Measurements from ENCODE around the gene CD79B. TPM values are rescaled to one million over a fixed set of nuclear protein-coding genes. Genes with fewer than 3 reads are reported as not detected.
"Not testable (repeated sequence)": the region's sequence is repeated elsewhere in the genome, so short reads cannot be mapped to it uniquely, and the experiment has no call there.

CD79B gene
- total RNA-seq, 1 donor from 2014 or later, result 3.4 TPM

DNA sequence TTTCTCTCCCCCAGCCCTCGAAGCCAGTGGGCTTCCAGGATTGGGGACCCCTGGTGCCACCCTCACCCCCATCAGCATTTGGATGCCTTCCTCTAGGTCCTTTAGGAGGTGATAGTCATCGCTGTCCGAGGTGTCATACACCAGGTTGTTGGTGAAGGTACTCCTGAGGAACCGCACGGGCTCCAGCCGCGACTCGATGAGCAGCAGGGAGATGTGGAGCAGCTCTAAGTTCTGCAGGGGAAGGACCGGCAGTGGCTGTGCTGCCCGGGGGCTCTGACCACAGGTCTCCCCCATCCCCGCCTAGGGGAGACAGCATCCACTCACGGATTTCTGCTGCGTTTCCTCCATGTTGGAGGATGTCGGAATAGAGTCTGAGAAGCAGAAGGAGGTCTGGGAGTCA is 22.0 kb downstream of the CD79B start:
- no peak for DNase-seq (ENCODE audit: low spot score)

GRCh38 chr17:63909586-63909985 is 22.5 kb downstream of the CD79B start:
- not testable (repeated sequence) for H3K4me1 Mint-ChIP-seq (ENCODE audit: unreplicated experiment); H3K36me3 Mint-ChIP-seq (ENCODE audit: low read depth, unreplicated experiment); H3K9me3 Mint-ChIP-seq (ENCODE audit: unreplicated experiment); H3K4me3 Mint-ChIP-seq (ENCODE audit: unreplicated experiment); H3K27ac Mint-ChIP-seq (ENCODE audit: unreplicated experiment); H3K27me3 Mint-ChIP-seq (ENCODE audit: unreplicated experiment); DNase-seq (ENCODE audit: low spot score)

More for the DNA sequence above, 22.0 kb downstream of the CD79B start:
- no peak for TF ChIP-seq CTCF (IDR thresholded peaks at IDR 0.05; ENCODE audit: unreplicated experiment)
- Mint-ChIP-seq H3K27me3 (ENCODE audit: unreplicated experiment) (peaks cover 5% of the 10 kb centered on the region), H3K9me3 (ENCODE audit: unreplicated experiment) (no peaks in the 10 kb centered on the region), H3K36me3 (ENCODE audit: low read depth, unreplicated experiment) (no peaks in the 10 kb centered on the region), H3K27ac (ENCODE audit: unreplicated experiment) (no peak overlapping the region), H3K4me3 (ENCODE audit: unreplicated experiment) (no peak overlapping the region), H3K4me1 (ENCODE audit: unreplicated experiment) (no peaks in the 10 kb centered on the region)

GRCh38 chr17:63907161-63907778 is 24.9 kb downstream of the CD79B start:
- H3K4me3 Mint-ChIP-seq (ENCODE audit: unreplicated experiment); H3K27me3 Mint-ChIP-seq (ENCODE audit: unreplicated experiment); H3K9me3 Mint-ChIP-seq (ENCODE audit: unreplicated experiment); H3K27ac Mint-ChIP-seq (ENCODE audit: unreplicated experiment); H3K36me3 Mint-ChIP-seq (ENCODE audit: low read depth, unreplicated experiment); H3K4me1 Mint-ChIP-seq (ENCODE audit: unreplicated experiment): not testable (repeated sequence)
- peak; percentile 59 for TF ChIP-seq CTCF (IDR thresholded peaks at IDR 0.05; ENCODE audit: unreplicated experiment)
- peak; percentile 49 for DNase-seq (ENCODE audit: low spot score)

DNA sequence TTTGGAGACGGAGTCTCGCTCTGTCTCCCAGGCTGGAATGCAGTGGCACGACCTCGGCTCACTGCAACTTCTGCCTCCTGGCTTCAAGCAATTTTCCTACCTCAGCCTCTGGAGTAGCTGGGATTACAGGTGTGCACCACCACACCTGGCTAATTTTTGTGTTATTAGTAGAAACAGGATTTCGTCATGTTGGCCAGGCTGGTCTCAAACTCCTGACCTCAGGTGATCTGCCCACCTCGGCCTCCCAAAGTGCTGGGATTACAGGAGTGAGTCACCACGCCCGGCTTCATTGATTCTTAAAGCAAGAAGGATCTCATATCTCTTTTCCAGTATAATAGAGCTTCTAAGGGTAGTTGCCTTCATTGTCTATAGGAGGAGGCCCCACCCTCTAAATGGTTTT is 27.3 kb downstream of the CD79B start:
- H3K9me3 Mint-ChIP-seq (ENCODE audit: unreplicated experiment); H3K4me3 Mint-ChIP-seq (ENCODE audit: unreplicated experiment); H3K27me3 Mint-ChIP-seq (ENCODE audit: unreplicated experiment); H3K4me1 Mint-ChIP-seq (ENCODE audit: unreplicated experiment); H3K27ac Mint-ChIP-seq (ENCODE audit: unreplicated experiment); DNase-seq (ENCODE audit: low spot score); H3K36me3 Mint-ChIP-seq (ENCODE audit: low read depth, unreplicated experiment): not testable (repeated sequence)

GRCh38 chr17:63903787-63904201 is 28.3 kb downstream of the CD79B start:
- DNase-seq (ENCODE audit: low spot score); H3K36me3 Mint-ChIP-seq (ENCODE audit: low read depth, unreplicated experiment); H3K27ac Mint-ChIP-seq (ENCODE audit: unreplicated experiment); H3K27me3 Mint-ChIP-seq (ENCODE audit: unreplicated experiment); H3K4me3 Mint-ChIP-seq (ENCODE audit: unreplicated experiment); H3K9me3 Mint-ChIP-seq (ENCODE audit: unreplicated experiment); H3K4me1 Mint-ChIP-seq (ENCODE audit: unreplicated experiment): not testable (repeated sequence)
- peak; percentile 31 for TF ChIP-seq CTCF (IDR thresholded peaks at IDR 0.05; ENCODE audit: unreplicated experiment)

DNA sequence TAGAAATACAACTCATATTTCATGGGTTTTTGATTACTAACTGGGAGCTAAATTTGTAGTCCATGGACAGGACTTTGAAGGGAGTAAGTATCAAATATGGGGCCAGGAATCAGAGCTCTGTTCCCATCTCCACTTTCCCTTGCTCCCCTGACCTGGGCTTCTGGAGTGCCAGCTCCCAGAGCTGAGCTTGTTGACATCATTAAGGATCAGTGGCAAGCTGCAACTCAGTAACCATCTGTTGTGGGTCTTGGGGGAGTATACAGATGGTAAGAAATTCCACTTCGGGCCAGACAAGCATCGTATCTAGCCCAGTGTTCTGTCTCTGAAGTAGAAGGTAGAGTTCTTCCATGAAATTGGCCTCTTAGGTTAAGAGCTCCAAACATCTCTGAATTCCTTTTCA is 30.2 kb downstream of the CD79B start:
- H3K36me3 Mint-ChIP-seq (ENCODE audit: low read depth, unreplicated experiment), result not testable (repeated sequence)

GRCh38 chr17:63898899-63899798 is 33.0 kb downstream of the CD79B start:
- not testable (repeated sequence) for H3K27me3 Mint-ChIP-seq (ENCODE audit: unreplicated experiment); DNase-seq (ENCODE audit: low spot score); H3K27ac Mint-ChIP-seq (ENCODE audit: unreplicated experiment); H3K4me3 Mint-ChIP-seq (ENCODE audit: unreplicated experiment); H3K36me3 Mint-ChIP-seq (ENCODE audit: low read depth, unreplicated experiment); H3K4me1 Mint-ChIP-seq (ENCODE audit: unreplicated experiment); H3K9me3 Mint-ChIP-seq (ENCODE audit: unreplicated experiment)

More for the DNA sequence above, 30.2 kb downstream of the CD79B start:
- H3K27me3 Mint-ChIP-seq (ENCODE audit: unreplicated experiment); H3K27ac Mint-ChIP-seq (ENCODE audit: unreplicated experiment); H3K4me3 Mint-ChIP-seq (ENCODE audit: unreplicated experiment); DNase-seq (ENCODE audit: low spot score); H3K4me1 Mint-ChIP-seq (ENCODE audit: unreplicated experiment); H3K9me3 Mint-ChIP-seq (ENCODE audit: unreplicated experiment): not testable (repeated sequence)

GRCh38 chr17:63896524-63897354 is 35.4 kb downstream of the CD79B start, which contains the start of gene CSH1:
CSH1 (minus strand) TSS chr17:63896574; CDS start chr17:63896511, 63 bp downstream.
- not testable (repeated sequence) for H3K4me1 Mint-ChIP-seq (ENCODE audit: unreplicated experiment); H3K9me3 Mint-ChIP-seq (ENCODE audit: unreplicated experiment); H3K36me3 Mint-ChIP-seq (ENCODE audit: low read depth, unreplicated experiment); H3K4me3 Mint-ChIP-seq (ENCODE audit: unreplicated experiment); H3K27ac Mint-ChIP-seq (ENCODE audit: unreplicated experiment); H3K27me3 Mint-ChIP-seq (ENCODE audit: unreplicated experiment); DNase-seq (ENCODE audit: low spot score)

All from endothelial cell (in vitro differentiated cells).